HG03135 (cell line): ENCODE results near the gene N4BP2L2.

Source experiments
- ATAC-seq: cut with Tn5 transposase; IDR thresholded peaks from one replicate; pipeline ENCODE4 v1.9.1; 2021; ENCODE audit warnings: mild to moderate bottlenecking, moderate library complexity; ENCODE audit not compliant: unreplicated experiment

The N4BP2L2 gene

DNA sequence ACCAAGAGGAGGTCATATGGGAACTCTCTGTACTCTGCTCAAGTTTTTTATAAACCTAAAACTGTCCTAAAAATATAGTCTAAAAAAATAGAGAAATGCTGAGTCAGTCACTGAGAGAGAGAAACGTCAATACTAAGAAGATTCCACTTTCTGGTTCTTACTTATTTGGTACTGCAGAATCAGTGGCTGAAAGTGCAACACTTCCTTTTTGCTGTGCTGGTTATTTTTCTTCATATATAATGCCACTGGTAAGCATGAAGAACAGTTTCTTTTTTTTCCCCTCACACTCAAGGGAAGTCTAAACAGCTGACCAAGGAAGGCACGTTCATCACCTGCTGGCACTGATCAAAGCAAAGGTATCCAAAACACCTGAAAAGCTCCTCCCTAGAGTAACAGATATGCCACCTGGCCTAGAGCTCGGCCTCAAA is 66.4 kb downstream of the N4BP2L2 start:
- ATAC-seq: no peak

GRCh38 chr13:32471187-32471922 is 67.2 kb downstream of the N4BP2L2 start:
- ATAC-seq: no peak

DNA sequence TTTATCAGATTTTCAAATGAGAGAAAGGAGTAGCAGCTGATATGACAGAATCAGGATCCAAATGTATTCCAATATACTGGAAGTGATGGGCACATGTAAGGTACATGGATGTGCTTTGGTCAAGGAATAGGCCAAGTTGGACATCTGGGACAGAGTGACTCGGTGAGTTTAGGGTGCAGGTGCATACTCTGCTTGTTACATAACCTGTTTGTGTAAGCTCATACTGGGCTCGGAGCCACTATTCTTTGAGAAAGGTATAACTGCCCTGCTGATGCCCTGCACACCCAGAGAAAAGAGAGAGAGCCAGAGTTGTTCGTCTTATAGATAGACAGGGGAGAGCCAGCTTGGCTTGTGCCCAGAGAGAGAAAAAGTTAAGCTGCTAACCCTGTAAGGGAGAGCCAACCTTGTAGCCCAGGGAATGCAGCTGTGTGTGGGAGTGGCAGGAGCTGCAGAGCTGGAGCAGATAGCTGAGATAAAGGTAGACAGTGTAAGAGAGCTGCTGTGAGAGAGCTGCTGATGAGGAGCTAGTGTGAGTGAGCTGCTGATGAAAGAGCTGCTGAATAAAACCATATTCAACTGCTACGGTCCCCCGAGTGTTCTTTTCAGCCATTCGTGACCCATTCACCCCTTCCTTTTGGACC is 70.0 kb downstream of the N4BP2L2 start:
- no peak for ATAC-seq

DNA sequence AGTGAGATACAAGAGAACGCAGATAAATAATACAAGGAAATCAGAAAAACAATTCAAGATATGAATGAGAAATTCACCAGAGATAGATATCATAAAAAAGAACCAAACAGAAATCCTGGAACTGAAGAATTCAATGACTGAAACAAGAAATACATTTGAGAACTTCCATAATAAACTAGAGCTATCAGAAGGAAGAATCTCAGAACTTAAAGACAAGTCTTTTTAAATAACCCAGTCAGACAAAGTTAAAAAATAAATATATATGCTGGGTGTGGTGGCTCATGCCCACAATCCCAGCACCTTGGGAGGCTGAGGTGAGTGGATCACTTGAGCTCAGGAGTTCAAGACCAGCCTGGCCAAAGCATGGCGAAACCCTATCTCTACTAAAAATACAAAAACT is 82.0 kb downstream of the N4BP2L2 start:
- no peak for ATAC-seq

GRCh38 chr13:32455594-32455903 is 83.0 kb downstream of the N4BP2L2 start:
- no peak for ATAC-seq

GRCh38 chr13:32454886-32455593 is 83.6 kb downstream of the N4BP2L2 start:
- no peak for ATAC-seq

- ATAC-seq: no peak
Observed at GRCh38 chr13:32453981-32454380, 84.6 kb downstream of the N4BP2L2 start.

DNA sequence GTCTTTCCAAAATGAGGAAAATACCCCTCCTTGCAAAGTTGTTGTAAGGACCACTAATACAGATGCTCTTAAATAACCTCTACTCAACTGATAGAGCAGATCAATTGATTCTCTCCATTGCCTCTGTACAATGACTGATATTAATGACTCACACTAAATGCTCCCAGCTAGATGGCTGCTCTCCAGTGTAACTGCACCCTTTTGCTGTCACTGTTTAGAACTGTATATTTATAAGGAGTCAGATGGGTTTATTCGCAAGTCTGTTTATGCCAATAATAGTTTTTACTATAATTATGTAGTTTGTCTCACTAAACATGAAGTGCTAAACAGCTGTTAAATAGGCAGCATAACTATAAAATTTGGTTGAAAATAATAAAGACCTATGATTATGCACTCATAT is 89.6 kb downstream of the N4BP2L2 start:
- no peak for ATAC-seq

DNA sequence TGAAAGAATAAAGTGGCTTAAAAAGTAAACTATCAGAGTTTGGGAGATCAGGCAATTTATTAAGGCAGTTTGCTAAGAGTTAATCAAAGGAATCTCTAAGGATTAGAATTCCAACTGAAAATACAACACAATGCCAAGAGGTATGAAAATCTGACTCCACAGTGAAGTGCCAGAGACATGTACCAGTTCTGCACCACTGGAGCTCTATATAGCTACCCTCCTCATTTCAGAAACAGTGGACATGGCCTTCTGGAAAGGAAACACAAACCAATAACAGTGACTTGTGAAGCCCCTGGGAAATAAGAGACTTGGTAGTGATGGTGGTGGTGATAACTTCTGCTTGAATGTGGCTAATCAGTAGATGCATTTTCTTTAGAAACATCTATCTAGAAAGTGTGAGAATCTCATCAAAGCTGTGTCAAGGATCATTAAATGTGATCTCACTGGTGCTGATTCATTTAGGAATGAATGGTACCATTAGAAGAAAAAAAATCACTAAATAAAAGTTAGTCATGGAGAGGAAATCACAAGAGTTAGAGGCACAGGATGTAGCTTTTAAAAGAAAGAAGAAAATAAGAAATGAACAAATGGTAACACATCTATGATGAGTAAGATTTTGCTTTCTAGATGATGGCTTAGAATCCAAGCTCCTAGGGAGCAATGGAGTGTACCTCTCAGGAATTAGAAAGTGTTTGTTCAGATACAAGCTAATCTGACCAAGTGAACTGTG is 90.5 kb downstream of the N4BP2L2 start:
- no peak for ATAC-seq

DNA sequence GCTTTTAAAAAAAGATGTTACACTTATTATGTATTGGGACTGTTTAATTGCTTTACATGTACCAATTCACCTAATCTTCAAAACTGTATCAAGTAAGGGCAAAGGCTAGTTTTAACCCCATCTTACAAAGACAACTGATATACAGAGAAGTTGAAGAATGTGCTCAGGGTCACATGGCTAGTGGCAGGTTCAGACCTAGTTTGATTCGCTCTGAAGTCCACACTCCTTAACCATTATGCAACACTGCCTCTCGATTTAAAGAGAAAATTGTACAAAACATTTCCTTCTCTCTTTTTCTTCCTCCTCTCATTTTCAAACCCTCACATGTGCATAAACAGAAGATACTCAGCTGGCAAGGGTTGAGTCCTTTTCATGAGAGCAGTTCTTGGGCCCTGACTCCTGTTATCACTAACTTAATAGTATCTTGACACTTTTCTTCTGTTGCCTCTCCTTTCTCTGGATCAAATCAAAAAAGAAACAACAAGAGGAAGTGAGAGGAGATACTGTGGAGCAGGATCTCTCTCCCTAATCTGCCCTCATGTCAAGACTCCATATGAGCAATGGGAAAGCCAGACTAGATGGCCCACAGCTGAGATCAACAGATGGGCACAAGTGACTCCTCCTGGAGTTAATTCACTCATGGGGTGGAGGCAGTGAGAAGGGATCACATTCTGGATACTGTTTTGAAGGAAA is 91.7 kb downstream of the N4BP2L2 start:
- no peak for ATAC-seq

DNA sequence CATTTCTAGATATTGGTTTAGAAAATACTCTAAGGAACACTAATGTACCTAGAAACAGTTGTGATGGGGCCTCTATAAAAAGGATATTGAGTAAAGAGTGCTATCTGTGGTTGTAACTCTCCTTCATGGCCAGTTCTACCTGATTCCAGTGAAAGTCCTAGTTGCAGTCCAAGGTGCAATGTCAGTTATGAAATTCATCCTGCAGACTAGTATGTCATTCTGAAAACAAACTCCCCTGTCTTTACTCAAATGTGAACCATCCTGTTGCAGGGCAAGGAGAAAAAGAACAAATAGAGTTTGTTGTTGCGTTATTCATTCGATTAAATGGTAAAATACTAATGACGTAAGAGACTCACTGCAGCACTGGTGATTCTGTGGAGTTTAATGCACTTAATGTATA is 92.4 kb downstream of the N4BP2L2 start:
- no peak for ATAC-seq

DNA sequence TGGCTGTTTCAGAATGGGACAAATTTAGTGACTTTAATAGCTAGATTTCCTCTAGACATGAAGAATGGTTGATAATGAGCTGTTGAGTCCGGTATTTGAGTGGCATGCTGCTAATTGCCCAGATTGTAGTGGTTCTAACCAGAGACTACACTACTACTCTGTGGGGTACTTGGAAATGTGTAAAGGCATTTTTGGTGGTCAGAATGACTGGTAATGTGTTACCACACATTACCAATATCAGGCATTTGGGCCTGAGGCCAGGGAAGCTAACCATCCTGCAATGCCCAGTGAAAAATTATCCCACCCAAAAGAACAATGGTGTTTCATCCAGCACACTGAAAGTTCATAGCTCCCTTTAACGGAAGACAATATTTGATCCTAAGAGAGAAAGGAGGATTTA is 93.1 kb downstream of the N4BP2L2 start:
- ATAC-seq: no peak

- ATAC-seq: no peak
Observed at GRCh38 chr13:32443111-32443510, 95.5 kb downstream of the N4BP2L2 start.

GRCh38 chr13:32438871-32439270 is 99.7 kb downstream of the N4BP2L2 start:
- no peak for ATAC-seq

DNA sequence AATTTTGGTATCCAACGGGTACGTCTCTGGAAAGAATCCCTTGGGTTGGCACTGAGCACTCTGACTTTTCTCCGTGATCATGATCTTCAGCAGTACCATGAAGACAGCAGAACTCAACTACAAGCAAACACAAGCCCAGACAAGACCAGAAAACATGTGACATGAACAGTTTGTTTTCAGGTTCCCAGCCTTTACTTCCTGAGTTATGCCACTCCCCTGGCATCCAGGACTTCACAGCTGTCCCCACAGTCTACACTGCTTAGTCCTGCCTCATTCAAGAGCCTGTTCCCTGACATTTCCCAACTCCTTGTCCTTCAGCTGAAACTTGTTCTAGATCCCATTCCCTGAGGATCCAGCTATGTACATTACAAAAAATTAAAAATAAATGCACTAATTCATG is 105.7 kb downstream of the N4BP2L2 start:
- no peak for ATAC-seq

DNA sequence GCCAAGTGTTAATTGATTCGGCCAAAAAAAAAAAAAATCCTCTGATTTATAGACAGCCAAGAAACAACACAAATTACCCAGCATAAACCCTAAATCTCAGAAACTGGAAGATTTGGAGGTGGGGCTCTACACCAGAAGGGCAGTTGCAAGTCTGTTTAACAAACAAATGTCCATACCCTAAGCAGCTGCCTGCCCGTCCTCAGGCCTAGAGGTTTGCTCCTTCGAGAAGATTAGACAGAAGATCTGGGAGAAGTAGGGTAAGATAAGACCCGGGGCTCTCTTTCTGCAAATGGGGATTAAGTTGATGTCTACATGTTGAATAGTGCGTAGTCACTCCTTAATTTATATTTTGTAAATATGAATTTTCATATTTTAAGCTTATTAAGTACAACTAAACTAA is 107.2 kb downstream of the N4BP2L2 start:
- ATAC-seq: no peak

GRCh38 chr13:32430018-32430747 is 108.4 kb downstream of the N4BP2L2 start:
- ATAC-seq: no peak

DNA sequence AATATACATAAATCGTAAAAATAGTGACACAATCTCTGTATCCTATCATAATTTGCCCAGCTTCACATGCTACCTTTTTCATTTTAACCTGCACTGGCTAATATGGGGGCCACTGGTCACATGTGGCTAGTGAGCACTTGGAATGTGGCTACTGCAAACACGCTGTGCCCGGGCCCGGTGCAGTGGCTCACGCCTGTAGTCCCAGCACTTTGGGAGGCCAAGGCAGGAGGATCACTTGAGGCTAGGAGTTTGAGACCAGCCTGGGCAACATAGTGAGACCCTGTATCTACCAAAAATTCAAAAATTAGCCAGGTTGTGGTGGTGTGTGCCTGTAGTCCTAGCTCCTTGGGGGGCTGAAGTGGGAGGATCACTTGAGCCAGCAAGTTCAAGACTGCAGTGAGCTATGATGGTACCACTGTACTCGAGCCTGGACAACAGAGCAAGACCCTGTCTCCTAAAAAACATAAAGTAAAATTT is 109.1 kb downstream of the N4BP2L2 start:
- ATAC-seq: no peak

DNA sequence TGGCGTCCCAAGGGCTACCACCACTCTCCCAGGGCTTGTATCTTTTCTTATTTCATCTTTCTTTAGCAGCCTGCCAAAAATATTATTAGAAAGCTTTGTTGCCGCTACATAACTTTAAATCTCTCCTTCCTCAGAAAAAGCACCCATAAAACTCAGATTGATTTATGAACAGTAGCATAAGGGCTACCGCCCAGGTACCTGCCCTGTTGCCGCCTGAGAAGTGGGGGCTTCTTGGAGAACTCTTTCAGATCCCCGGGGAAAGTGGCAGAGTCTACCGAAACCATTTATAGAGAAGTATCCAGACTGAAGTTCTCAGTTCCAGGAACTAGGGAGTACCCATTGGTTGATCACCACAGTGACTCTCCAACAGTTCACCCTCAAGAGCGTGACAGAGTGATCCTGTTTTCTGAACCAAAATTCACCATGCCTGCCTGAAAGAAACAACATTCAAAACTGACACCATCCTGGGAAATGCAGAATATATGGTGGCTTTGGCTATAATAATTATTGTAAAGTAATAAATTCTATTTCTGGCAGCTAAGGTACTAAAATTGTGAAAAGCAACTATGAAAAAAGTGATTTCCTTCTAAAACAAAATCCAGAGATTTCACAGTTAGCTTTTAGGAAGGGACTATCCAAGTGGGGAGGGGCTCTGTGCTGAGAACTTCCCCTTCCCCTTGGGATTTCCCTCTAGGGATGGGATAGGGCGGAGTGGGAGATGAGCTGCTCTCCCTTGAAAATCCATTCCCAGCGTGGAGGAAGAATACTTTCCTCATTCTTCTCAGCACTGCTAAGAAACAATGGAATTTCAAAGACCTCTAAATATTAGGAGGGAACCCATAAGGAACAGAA is 109.8 kb downstream of the N4BP2L2 start:
- no peak for ATAC-seq
